HEK293 (cell line): Measurements from ENCODE around the gene VLDLR.

Experiments used
- AEBP2 ChIP-seq: fragments of 450-650 bp; formaldehyde crosslinking; IDR thresholded peaks from 2 replicates; pipeline ENCODE4 v1.5.1; 2016; ENCODE audit warnings: missing biosample characterization, missing genetic modification characterization, borderline replicate concordance
- EGR2 ChIP-seq: fragments of 450-650 bp; formaldehyde crosslinking; IDR thresholded peaks from 2 replicates; pipeline ENCODE4 v1.5.1; 2016; ENCODE audit warnings: low read depth, missing biosample characterization, missing genetic modification characterization
- ELK4 ChIP-seq: IDR thresholded peaks from 2 replicates; pipeline ENCODE4 v1.6.1; 2011; ENCODE audit warnings: mild to moderate bottlenecking, low read depth, low read length, borderline replicate concordance
- KLF16 ChIP-seq: fragments of 450-650 bp; formaldehyde crosslinking; IDR thresholded peaks from 2 replicates; pipeline ENCODE4 v1.5.1; 2017; ENCODE audit warnings: missing biosample characterization, missing genetic modification characterization
- PRDM2 ChIP-seq: fragments of 450-650 bp; formaldehyde crosslinking; IDR thresholded peaks from 2 replicates; pipeline ENCODE4 v1.5.1; 2016; ENCODE audit warnings: missing biosample characterization, missing genetic modification characterization, borderline replicate concordance
- PRDM6 ChIP-seq: fragments of 450-650 bp; formaldehyde crosslinking; IDR thresholded peaks from 2 replicates; pipeline ENCODE4 v1.5.1; 2017; ENCODE audit warnings: missing biosample characterization, missing genetic modification characterization
- WT1 ChIP-seq: fragments of 450-650 bp; formaldehyde crosslinking; IDR thresholded peaks from 2 replicates; pipeline ENCODE4 v1.5.1; 2016; ENCODE audit warnings: missing biosample characterization, missing genetic modification characterization
- ZBTB1 ChIP-seq: fragments of 450-650 bp; formaldehyde crosslinking; IDR thresholded peaks from 2 replicates; pipeline ENCODE4 v1.5.1; 2016; ENCODE audit warnings: missing biosample characterization, missing genetic modification characterization
- ZFP41 ChIP-seq: fragments of 450-650 bp; formaldehyde crosslinking; IDR thresholded peaks from 2 replicates; pipeline ENCODE4 v1.5.1; 2016; ENCODE audit warnings: missing biosample characterization, missing genetic modification characterization, borderline replicate concordance
- ZNF2 ChIP-seq: fragments of 450-650 bp; formaldehyde crosslinking; IDR thresholded peaks from 2 replicates; pipeline ENCODE4 v1.5.1; 2016; ENCODE audit warnings: missing biosample characterization, missing genetic modification characterization
- ZNF214 ChIP-seq: fragments of 450-650 bp; formaldehyde crosslinking; IDR thresholded peaks from 2 replicates; pipeline ENCODE4 v1.5.1; 2017; ENCODE audit warnings: missing biosample characterization, mild to moderate bottlenecking, missing genetic modification characterization, borderline replicate concordance
- ZNF274 ChIP-seq, 2 experiments: fragments of 200-500 bp in 1 of 2; fragments of 450-650 bp in 1 of 2; sonication (Bioruptor generic) in 1 of 2; formaldehyde crosslinking in 1 of 2; IDR thresholded peaks; 2 replicates each; pipeline versions ENCODE4 v1.5.1 to v1.6.1; 2014 to 2016; ENCODE audit warnings: borderline replicate concordance in 1 of 2, inconsistent platforms in 1 of 2, low read length in 1 of 2, missing biosample characterization in 1 of 2, missing genetic modification characterization in 1 of 2
- ZNF292 ChIP-seq: fragments of 450-650 bp; formaldehyde crosslinking; IDR thresholded peaks from 2 replicates; pipeline ENCODE4 v1.5.1; 2016; ENCODE audit warnings: low read depth, missing biosample characterization, missing genetic modification characterization, borderline replicate concordance
- ZNF350 ChIP-seq: fragments of 450-650 bp; formaldehyde crosslinking; IDR thresholded peaks from 2 replicates; pipeline ENCODE4 v1.5.0; 2017; ENCODE audit warnings: missing biosample characterization, mild to moderate bottlenecking, missing genetic modification characterization
- ZNF416 ChIP-seq: fragments of 450-650 bp; formaldehyde crosslinking; IDR thresholded peaks from 2 replicates; pipeline ENCODE4 v1.5.1; 2016; ENCODE audit warnings: missing biosample characterization, missing genetic modification characterization
- ZNF426 ChIP-seq: fragments of 450-650 bp; formaldehyde crosslinking; IDR thresholded peaks from 2 replicates; pipeline ENCODE4 v1.5.1; 2017; ENCODE audit warnings: missing biosample characterization, missing genetic modification characterization, mild to moderate bottlenecking, inconsistent platforms, moderate library complexity
- ZNF433 ChIP-seq: fragments of 450-650 bp; formaldehyde crosslinking; IDR thresholded peaks from 2 replicates; pipeline ENCODE4 v1.5.1; 2016; ENCODE audit warnings: missing biosample characterization, missing genetic modification characterization, low read depth
- ZNF521 ChIP-seq: fragments of 450-650 bp; formaldehyde crosslinking; IDR thresholded peaks from 2 replicates; pipeline ENCODE4 v1.5.1; 2017; ENCODE audit warnings: missing biosample characterization, mild to moderate bottlenecking, missing genetic modification characterization
- ZNF529 ChIP-seq: fragments of 450-650 bp; formaldehyde crosslinking; IDR thresholded peaks from 2 replicates; pipeline ENCODE4 v1.5.1; 2017; ENCODE audit warnings: missing genetic modification characterization, missing biosample characterization; ENCODE audit not compliant: insufficient replicate concordance
- ZNF645 ChIP-seq: fragments of 450-650 bp; formaldehyde crosslinking; IDR thresholded peaks from 2 replicates; pipeline ENCODE4; 2016; ENCODE audit warnings: missing biosample characterization, missing genetic modification characterization
- ZNF701 ChIP-seq: fragments of 450-650 bp; formaldehyde crosslinking; IDR thresholded peaks from 2 replicates; pipeline ENCODE4 v1.5.1; 2016; ENCODE audit warnings: missing biosample characterization, missing genetic modification characterization
- ZNF830 ChIP-seq: fragments of 450-650 bp; IDR thresholded peaks from 2 replicates; pipeline ENCODE4 v1.5.0; 2018; ENCODE audit warnings: missing biosample characterization, missing genetic modification characterization, low read depth, mild to moderate bottlenecking, moderate library complexity

Gene VLDLR

GRCh38 chr9:2620919-2621721 is 467 bp upstream of the VLDLR start (continued):
- TF ChIP-seq AEBP2 (tag by site-specific recombination) (no peak), PRDM2 (tag by site-specific recombination) (no peak), WT1 (no peak), ZNF292 (no peak), ZNF416 (tag by site-specific recombination) (no peak), ZNF2 (tag by site-specific recombination) (no peak), ZFP41 (tag by site-specific recombination) (no peak), ZNF701 (no peak), PRDM6 (tag by site-specific recombination) (no peak), ZNF830 (tag by site-specific recombination) (no peak), ZNF426 (tag by site-specific recombination) (no peak), ZNF645 (tag by site-specific recombination) (no peak), ZNF350 (tag by site-specific recombination) (no peak), ZNF521 (tag by site-specific recombination) (no peak), KLF16 (tag by site-specific recombination) (0 out of 2 replicates have a peak, but pooled peaks have one; percentile 29), ELK4 (no peak), ZBTB1 (no peak), ZNF529 (no peak), ZNF433 (no peak), ZNF214 (tag by site-specific recombination) (no peak), ZNF274 (IDR thresholded peaks at IDR 0.05; ENCODE audit: low read length) (no peak), ZNF274 (tag by site-specific recombination; IDR thresholded peaks at IDR 0.05; ENCODE audit: borderline replicate concordance) (no peak), EGR2 (tag by site-specific recombination) (no peak)
